GM21447 (cell line): ENCODE data around the gene ST3GAL6.

Source experiments
- ATAC-seq: cut with Tn5 transposase; IDR thresholded peaks from one replicate; pipeline ENCODE4 v1.9.1; 2021; ENCODE audit not compliant: unreplicated experiment

ST3GAL6 gene

DNA sequence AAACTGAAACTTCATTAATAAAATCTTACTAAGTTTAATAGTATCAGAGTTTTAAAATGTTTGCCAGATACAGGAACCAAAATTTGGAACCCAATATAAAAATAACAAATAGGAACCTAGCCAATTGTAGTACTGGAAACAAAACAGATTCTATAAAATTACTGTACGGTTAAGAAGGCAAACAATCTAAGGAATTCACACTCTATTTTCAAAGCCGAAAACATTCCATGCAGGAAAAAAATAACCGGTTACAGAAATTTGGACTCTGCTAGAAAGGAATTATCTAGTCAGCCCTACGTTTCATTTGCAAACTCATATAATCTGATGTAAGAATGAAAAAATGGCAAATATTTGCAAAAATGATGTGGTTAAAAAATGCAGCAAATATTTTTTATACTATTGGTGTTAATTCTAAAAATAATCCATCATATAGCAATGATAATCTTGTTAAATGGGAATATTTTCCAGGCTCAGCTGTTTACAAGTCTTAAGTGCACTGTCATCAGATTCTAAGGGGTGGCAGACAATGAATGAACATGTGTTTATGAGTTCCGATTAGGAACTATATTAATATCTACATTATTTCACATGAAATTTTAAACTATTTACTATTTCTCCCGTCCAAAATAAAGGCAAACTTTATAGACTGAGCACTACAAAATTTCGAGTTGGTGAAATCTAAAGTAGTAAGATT is 80.3 kb downstream of the ST3GAL6 start:
- no peak for ATAC-seq
